GM12878 (cell line): Measurements from ENCODE around the gene SUV39H1. TPM values are rescaled to one million over a fixed set of nuclear protein-coding genes. Genes with fewer than 3 reads are reported as not detected.

Experiments
- ATAC-seq: fragments of 200-7000 bp; cut with Tn5 transposase; 3 replicates; pipeline ENCODE4 v1.9.1; 2020; ENCODE audit warnings: mild to moderate bottlenecking, moderate library complexity
- BruUV-seq: library from RNA; stranded (reverse); fragments of 400-500 nt; replicated peaks from 2 replicates; lab custom pipeline; 2021; lab: Mats Ljungman, UMichigan
- CTCF ChIA-PET: fragments of 300-600 bp; sonication (Branson Sonifier 250); formaldehyde crosslinking; extraction: SDS; loops from one replicate; lab custom pipeline; 2021; ENCODE audit warnings: inconsistent platforms; lab: Yijun Ruan, JAX
- POLR2A ChIA-PET: fragments of 350-600 bp; formaldehyde crosslinking; extraction: SDS; loops from one replicate; lab custom pipeline; 2021; ENCODE audit warnings: inconsistent platforms; lab: Charles Lee
- RAD21 ChIA-PET: fragments of 300-600 bp; sonication (Branson Sonifier 250); formaldehyde crosslinking; loops from one replicate; lab custom pipeline; 2023; ENCODE audit warnings: antibody characterized with exemption; ENCODE audit not compliant: unreplicated experiment; lab: Charles Lee
- SMC1A ChIA-PET: fragments of 300-600 bp; sonication (Branson Sonifier 250); formaldehyde crosslinking; loops from one replicate; lab custom pipeline; 2023; ENCODE audit not compliant: unreplicated experiment, uncharacterized antibody; lab: Charles Lee
- DNase-seq: peaks from one replicate; pipeline ENCODE4 v3.0.0-alpha.2; 2011; ENCODE audit warnings: low read depth, low spot score
- FAIRE-seq: peaks from 3 replicates; lab custom pipeline; 2011; peaks lifted over from hg19 to GRCh38; lab: Jason Lieb, UNC
- H2AFZ ChIP-seq: 2 replicates; pipeline ENCODE4 v1.6.0; 2011; ENCODE audit warnings: low read depth, low read length, control low read depth; ENCODE audit not compliant: control insufficient read depth
- H3K27ac ChIP-seq: 2 replicates; pipeline ENCODE4 v1.5.1; 2011; ENCODE audit warnings: control low read depth; ENCODE audit not compliant: control insufficient read depth, insufficient read depth
- H3K27me3 ChIP-seq, 2 experiments: replicated peaks in 1 of 2; 2 replicates each; pipeline versions ENCODE4 v1.6.0 to v1.6.1; 2011; ENCODE audit warnings: low read length in 1 of 2; ENCODE audit not compliant: control insufficient read depth in 2 of 2, insufficient read depth in 2 of 2
- H3K36me3 ChIP-seq, 2 experiments: 2 replicates each; pipeline ENCODE4 v1.5.1; 2011; ENCODE audit warnings: low read length in 1 of 2; ENCODE audit not compliant: control insufficient read depth in 2 of 2, insufficient read depth in 2 of 2
- H3K4me1 ChIP-seq: 2 replicates; pipeline ENCODE4 v1.6.1; 2011; ENCODE audit warnings: mild to moderate bottlenecking, low read length, moderate library complexity, mixed read lengths; ENCODE audit not compliant: control insufficient read depth, insufficient read depth
- H3K4me2 ChIP-seq: 2 replicates; pipeline ENCODE4 v1.6.0; 2011; ENCODE audit warnings: control low read depth; ENCODE audit not compliant: control insufficient read depth, insufficient read depth
- H3K4me3 ChIP-seq: fragments of 200-600 bp; sonication (generic); 2 replicates; pipeline ENCODE4 v1.5.1; 2016
- H3K79me2 ChIP-seq: 2 replicates; pipeline ENCODE4 v1.6.0; 2011; ENCODE audit warnings: low read length; ENCODE audit not compliant: control insufficient read depth, insufficient read depth
- H3K9ac ChIP-seq: 2 replicates; pipeline ENCODE4 v1.8.0; 2011; ENCODE audit warnings: low read length, control low read depth, mixed read lengths; ENCODE audit not compliant: control insufficient read depth, insufficient read depth
- H3K9me3 ChIP-seq: replicated peaks from 3 replicates; pipeline ENCODE4 v1.5.1; 2011; ENCODE audit warnings: mild to moderate bottlenecking, low read length; ENCODE audit not compliant: control insufficient read depth, insufficient read depth
- H4K20me1 ChIP-seq: 2 replicates; pipeline ENCODE4 v1.6.0; 2011; ENCODE audit not compliant: control insufficient read depth, insufficient read depth
- NR2F1 ChIP-seq: fragments of 450-650 bp; conservative IDR thresholded peaks from 2 replicates; pipeline ENCODE4 v1.6.1; 2017; ENCODE audit warnings: mild to moderate bottlenecking
- RAD51 ChIP-seq: fragments of 450-650 bp; IDR thresholded peaks from 2 replicates; pipeline ENCODE4 v1.6.1; 2016; ENCODE audit warnings: moderate library complexity, mild to moderate bottlenecking, inconsistent platforms
- RFX5 ChIP-seq: IDR thresholded peaks from 2 replicates; pipeline ENCODE4 v1.6.1; 2011; ENCODE audit warnings: low read depth, low read length, improper control_type of control experiment
- SIN3A ChIP-seq: IDR thresholded peaks from 2 replicates; pipeline ENCODE4 v1.6.1; 2012; ENCODE audit warnings: low read depth, low read length, improper control_type of control experiment
- WGBS: methylation state at CpG from one replicate; pipeline ENCODE4 v1.1.6; 2016; ENCODE audit warnings: low lambda C conversion rate; ENCODE audit not compliant: insufficient replicate concordance, insufficient coverage; ENCODE audit errors: missing lambda C conversion rate; 5-methylcytosine and 5-hydroxymethylcytosine counted together
- in situ Hi-C: fragments of 300-500 bp; cut with MboI; formaldehyde crosslinking; loops from 9 replicates; pipeline ENCODE4 v1.14.3; 2018; ENCODE audit warnings: mixed read lengths
- intact Hi-C: fragments of 100-400 bp; cut with micrococcal nuclease; formaldehyde crosslinking; loops from one replicate; pipeline ENCODE4 v1.14.2; 2022; ENCODE audit not compliant: unreplicated experiment
- polyA plus RNA-seq, 11 experiments: library from polyadenylated mRNA; depleted of rRNA in 4 of 11; unstranded in 6 of 11; stranded (reverse) in 5 of 11; fragments of >200 nt; fragmentation: Nextera tagmentation in 4 of 11; fragmentation: Illumina TruSeq in 1 of 11; extraction: Ambion mirVana in 4 of 11; extraction: Trizol in 1 of 11; gene quantifications; 1 replicate in 1 of 11; 2 replicates in 10 of 11; pipeline versions ENCODE4 v1.2.1 to v1.2.3, GENCODE V29; 2011 to 2016; ENCODE audit warnings: inconsistent platforms in 2 of 11, missing spikeins in 2 of 11, low read depth in 1 of 11
- total RNA-seq, 4 experiments: library from RNA; depleted of rRNA in 3 of 4; stranded (reverse); fragments of >200 nt in 3 of 4; fragmentation: Illumina TruSeq in 1 of 4; extraction: Trizol in 1 of 4; gene quantifications; 2 replicates each; pipeline versions ENCODE4 v1.2.1 to v1.2.3, GENCODE V29; 2013 to 2021
- TF ChIP-seq, protein P1 (sequence below): fragments of 450-650 bp; IDR thresholded peaks from 2 replicates; pipeline ENCODE4 v1.6.1; 2017; ENCODE audit warnings: mild to moderate bottlenecking, moderate library complexity

The SUV39H1 gene
- total and polyA plus RNA-seq, 10 of the 15 experiments (the other 5 are each of a cell fraction or from before 2014, with no cell fraction given): 4.9 to 33.2 (median 17.1) TPM

- SMC1A ChIA-PET: no interaction called here
- Histone ChIP-seq H3K4me2 (no peak overlapping the region), H3K27me3 (no peaks in the 10 kb centered on the region), H2AFZ (no peak overlapping the region), H3K79me2 (peaks cover 6% of the 10 kb centered on the region), H3K4me1 (no peaks in the 10 kb centered on the region), H4K20me1 (no peaks in the 10 kb centered on the region; the same call in 1 of the 2 replicates), H3K9me3 (no peaks in the 10 kb centered on the region), H3K9ac (no peak overlapping the region), H3K36me3 (peaks cover 4 to 9% of the 10 kb centered on the region in 2 experiments; a peak in 2 of 4 replicates), H3K27ac (no peak overlapping the region), H3K4me3 (no peak overlapping the region)
- DNase-seq: no peak
- FAIRE-seq: no peak
- intact Hi-C loops (no loop called here), in situ Hi-C loops (no loop called here)
- WGBS: 39% methylated on average over 4 of the region's 4 CpGs
- no peak for ATAC-seq
- POLR2A ChIA-PET: no interaction called here
- TF ChIP-seq, protein P1, sequence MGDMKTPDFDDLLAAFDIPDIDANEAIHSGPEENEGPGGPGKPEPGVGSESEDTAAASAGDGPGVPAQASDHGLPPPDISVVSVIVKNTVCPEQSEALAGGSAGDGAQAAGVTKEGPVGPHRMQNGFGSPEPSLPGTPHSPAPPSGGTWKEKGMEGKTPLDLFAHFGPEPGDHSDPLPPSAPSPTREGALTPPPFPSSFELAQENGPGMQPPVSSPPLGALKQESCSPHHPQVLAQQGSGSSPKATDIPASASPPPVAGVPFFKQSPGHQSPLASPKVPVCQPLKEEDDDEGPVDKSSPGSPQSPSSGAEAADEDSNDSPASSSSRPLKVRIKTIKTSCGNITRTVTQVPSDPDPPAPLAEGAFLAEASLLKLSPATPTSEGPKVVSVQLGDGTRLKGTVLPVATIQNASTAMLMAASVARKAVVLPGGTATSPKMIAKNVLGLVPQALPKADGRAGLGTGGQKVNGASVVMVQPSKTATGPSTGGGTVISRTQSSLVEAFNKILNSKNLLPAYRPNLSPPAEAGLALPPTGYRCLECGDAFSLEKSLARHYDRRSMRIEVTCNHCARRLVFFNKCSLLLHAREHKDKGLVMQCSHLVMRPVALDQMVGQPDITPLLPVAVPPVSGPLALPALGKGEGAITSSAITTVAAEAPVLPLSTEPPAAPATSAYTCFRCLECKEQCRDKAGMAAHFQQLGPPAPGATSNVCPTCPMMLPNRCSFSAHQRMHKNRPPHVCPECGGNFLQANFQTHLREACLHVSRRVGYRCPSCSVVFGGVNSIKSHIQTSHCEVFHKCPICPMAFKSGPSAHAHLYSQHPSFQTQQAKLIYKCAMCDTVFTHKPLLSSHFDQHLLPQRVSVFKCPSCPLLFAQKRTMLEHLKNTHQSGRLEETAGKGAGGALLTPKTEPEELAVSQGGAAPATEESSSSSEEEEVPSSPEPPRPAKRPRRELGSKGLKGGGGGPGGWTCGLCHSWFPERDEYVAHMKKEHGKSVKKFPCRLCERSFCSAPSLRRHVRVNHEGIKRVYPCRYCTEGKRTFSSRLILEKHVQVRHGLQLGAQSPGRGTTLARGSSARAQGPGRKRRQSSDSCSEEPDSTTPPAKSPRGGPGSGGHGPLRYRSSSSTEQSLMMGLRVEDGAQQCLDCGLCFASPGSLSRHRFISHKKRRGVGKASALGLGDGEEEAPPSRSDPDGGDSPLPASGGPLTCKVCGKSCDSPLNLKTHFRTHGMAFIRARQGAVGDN: no peak
- TF ChIP-seq RFX5 (no peak), NR2F1 (no peak), SIN3A (no peak), RAD51 (no peak)
- no TSS peak for BruUV-seq
- CTCF ChIA-PET: no interaction called here
- RAD21 ChIA-PET: no interaction called here
Observed at GRCh38 chrX:48702716-48703115, 6.2 kb downstream of the SUV39H1 start.
